ENCODE results near the gene MAP7D3. TPM values are rescaled to one million over a fixed set of nuclear protein-coding genes. Genes with fewer than 3 reads are reported as not detected.

The MAP7D3 gene
- total and polyA plus RNA-seq, 5 donors = 5.9 to 13.8 (median 11.3) TPM

DNA sequence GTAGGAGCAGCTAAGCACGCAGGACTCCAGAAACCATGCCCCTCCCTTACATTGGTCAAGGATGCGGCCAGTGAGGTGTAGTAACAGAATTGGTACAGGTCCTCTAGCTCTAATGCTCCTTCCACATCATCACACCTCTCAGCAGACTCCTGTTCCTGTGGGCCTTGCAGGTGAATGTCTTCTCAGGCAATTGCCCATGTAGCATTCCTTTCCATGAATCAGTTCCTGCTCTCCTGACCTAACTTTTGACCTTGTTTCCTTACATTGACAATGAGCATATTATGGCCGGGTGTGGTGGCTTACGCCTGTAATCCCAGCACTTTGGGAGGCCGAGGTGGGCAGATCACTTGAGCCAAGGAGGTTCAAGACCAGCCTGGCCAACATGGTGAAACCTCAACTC is 31.3 kb downstream of the MAP7D3 start:
- Histone ChIP-seq H3K9me3 (ENCODE audit: control insufficient read depth, low read length) (no peaks in the 10 kb centered on the region), H3K4me1 (ENCODE audit: control insufficient read depth, insufficient read depth, low read length) (no peaks in the 10 kb centered on the region), H3K4me3 (ENCODE audit: low read length) (no peak overlapping the region), H3K27ac (ENCODE audit: low read length) (no peak overlapping the region), H3K27me3 (ENCODE audit: control insufficient read depth, insufficient read depth) (no peaks in the 10 kb centered on the region)
- ATAC-seq = no peak
- 87% methylated on average over 5 of the region's 5 CpGs for WGBS
- no peak for DNase-seq
- intact Hi-C loops (cut with DNase I) = no loop called here

DNA sequence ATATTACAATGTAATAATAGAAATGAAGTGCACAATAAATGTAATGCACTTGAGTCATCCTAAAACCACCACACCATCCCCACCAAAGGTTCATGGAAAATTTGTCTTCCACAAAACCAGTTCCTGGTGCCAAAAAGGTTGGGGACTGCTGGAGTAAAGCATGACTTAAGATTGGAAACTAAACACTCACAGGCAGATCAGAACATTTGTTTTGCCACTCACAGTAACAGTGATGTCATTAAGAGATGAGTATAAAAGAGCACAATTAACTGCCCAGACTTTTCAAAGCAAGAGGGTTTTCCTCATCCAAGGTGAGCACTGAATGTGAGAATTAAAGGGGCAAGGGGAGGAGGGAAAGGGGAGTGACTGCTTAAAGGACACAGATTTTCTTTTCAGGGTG is 35.6 kb downstream of the MAP7D3 start:
- no peak overlapping the region for H3K27ac ChIP-seq (ENCODE audit: low read length)
- no peak for ATAC-seq

DNA sequence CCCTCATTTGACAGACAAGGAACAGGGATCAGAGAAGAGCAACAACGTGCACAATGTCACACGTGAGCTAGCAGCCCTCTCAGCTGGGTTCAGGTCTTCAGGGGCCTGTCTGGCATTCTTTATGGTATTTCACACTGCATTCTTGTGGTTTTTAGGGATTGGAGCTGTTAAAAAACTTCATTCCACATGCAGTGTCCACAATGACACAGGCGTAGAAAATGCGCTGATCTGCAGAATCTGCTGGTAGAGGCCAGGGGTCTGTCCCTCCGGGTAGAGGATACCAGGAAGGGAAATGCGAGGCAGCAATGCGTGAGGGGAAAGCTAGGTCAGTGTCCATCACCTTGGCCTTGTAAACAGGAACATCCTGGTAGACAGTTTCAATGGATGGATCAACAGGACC is 36.6 kb downstream of the MAP7D3 start:
- WGBS = 37% methylated on average over 7 of the region's 7 CpGs
- H3K4me1 ChIP-seq (ENCODE audit: control insufficient read depth, insufficient read depth, low read length) = peaks cover 2% of the 10 kb centered on the region
- H3K27me3 ChIP-seq (ENCODE audit: control insufficient read depth, insufficient read depth) = no peaks in the 10 kb centered on the region
- ATAC-seq = peak in 1 of 2 donors; percentile 28
- H3K9me3 ChIP-seq (ENCODE audit: control insufficient read depth, low read length) = no peaks in the 10 kb centered on the region
- intact Hi-C loops (cut with DNase I) = loop anchor here in 1 of 4 donors (5.0 kb wide), 1 partner anchor 187 kb away; no protein-coding TSS in a partner anchor
- no peak overlapping the region for H3K4me3 ChIP-seq (ENCODE audit: low read length)
- H3K27ac ChIP-seq (ENCODE audit: low read length) = peak overlapping the region; percentile 30
- no peak for DNase-seq

More for the DNA sequence above, 35.6 kb downstream of the MAP7D3 start:
- H3K4me3 ChIP-seq (ENCODE audit: low read length) = no peak overlapping the region
- peaks cover 2% of the 10 kb centered on the region for H3K4me1 ChIP-seq (ENCODE audit: control insufficient read depth, insufficient read depth, low read length)
- no peak for DNase-seq
- intact Hi-C loops (cut with DNase I) = no loop called here
- no peaks in the 10 kb centered on the region for H3K27me3 ChIP-seq (ENCODE audit: control insufficient read depth, insufficient read depth)
- no peaks in the 10 kb centered on the region for H3K9me3 ChIP-seq (ENCODE audit: control insufficient read depth, low read length)

DNA sequence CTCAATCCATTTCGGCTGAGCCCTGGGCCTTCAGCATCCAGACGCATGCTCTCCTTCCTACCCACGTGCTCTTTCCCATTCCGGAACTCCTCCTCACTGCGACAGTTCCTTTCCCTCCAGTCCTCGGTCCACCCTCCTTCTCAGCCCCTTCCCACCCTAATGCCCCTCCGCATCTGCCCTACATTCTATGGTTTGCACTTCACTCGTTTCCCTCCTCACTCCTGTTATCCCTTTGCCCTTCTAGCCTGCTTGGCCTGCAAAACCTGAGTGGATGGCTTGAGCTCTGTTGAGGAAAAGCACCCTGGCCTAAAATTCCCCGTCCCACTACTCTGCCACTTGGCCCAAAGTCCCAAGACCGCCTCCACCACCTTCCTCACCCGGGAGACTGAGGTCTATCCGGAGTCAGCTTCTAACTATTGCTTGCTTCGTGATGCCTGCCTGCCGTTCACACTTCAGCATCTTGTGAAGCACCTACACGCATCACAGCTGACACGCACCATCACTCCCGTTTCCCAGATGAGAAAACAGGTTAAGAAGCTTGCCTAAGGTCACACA is 38.6 kb downstream of the MAP7D3 start:
- no peak overlapping the region for H3K4me3 ChIP-seq (ENCODE audit: low read length)
- peaks cover 2% of the 10 kb centered on the region for H3K4me1 ChIP-seq (ENCODE audit: control insufficient read depth, insufficient read depth, low read length)
- H3K27ac ChIP-seq (ENCODE audit: low read length) = peak overlapping the region; percentile 36
- WGBS = 63% methylated on average over 17 of the region's 17 CpGs
- peak; percentile 19 to 34 for ATAC-seq
- H3K27me3 ChIP-seq (ENCODE audit: control insufficient read depth, insufficient read depth) = no peaks in the 10 kb centered on the region
- no peak for DNase-seq
- H3K9me3 ChIP-seq (ENCODE audit: control insufficient read depth, low read length) = no peaks in the 10 kb centered on the region
- intact Hi-C loops (cut with DNase I) = loop anchor here in 1 of 4 donors (5.0 kb wide), 1 partner anchor 185 kb away; no protein-coding TSS in a partner anchor

DNA sequence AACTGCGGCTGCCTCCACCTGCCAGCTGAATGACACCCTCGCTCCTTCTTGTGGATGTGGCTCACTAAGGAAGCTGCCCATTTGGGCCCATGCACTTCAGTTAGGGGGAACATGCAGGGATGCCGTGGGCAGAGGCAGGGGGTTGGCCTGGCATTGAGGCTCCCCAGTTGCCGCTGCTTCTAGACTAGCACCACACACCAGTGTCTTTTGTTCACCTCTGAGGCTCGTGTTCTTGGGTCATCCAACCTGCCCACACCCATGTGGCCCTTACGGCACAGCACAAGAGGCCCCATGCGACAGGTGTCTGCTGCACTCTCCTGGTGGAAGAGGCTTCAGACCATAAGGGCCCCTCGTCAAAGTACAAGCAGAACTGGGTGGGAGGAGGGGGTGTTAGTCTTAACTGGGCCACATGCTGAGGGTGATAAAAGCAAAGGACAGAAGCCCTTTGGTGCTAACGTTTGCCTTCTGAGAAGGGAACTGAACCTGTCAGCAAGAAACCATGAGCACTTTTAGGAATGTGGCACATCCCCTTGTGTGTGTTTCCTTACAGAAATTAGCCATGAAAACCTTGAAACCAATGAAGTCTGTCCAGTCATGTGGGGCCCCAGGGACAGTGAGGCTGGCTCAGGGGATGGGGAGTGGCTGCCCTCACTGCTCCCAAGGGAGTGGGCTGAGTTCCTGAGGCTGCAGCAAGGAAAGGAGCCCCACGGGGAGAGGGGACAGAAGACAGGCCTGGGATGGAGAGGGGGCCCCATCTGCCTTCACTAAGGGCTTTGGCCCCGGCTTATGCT is 39.2 kb downstream of the MAP7D3 start:
- peak overlapping the region; percentile 36 for H3K27ac ChIP-seq (ENCODE audit: low read length)
- peak; percentile 5 to 18 for ATAC-seq
- intact Hi-C loops (cut with DNase I) = loop anchor here in 1 of 4 donors (5.0 kb wide), 1 partner anchor 185 kb away; no protein-coding TSS in a partner anchor

DNA sequence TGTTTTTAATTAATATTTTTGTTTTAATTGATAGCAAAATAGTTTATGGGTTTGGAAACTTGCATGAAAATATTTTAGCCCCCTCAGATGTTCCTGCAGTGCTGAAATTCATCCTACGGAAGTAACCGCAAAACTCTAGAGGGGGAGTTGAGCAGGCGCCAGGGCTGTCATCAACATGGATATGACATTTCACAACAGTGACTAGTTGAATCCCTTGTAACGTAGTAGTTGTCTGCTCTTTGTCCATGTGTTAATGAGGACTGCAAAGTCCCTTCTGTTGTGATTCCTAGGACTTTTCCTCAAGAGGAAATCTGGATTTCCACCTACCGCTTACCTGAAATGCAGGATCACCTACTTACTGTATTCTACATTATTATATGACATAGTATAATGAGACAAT is 40.4 kb downstream of the MAP7D3 start:
- intact Hi-C loops (cut with DNase I) = loop anchor here in 1 of 4 donors (5.0 kb wide), 1 partner anchor 184 kb away; no protein-coding TSS in a partner anchor
- ATAC-seq (no peak), DNase-seq (peak in 2 of 3 donors; percentile 46 to 73)
- Histone ChIP-seq H3K9me3 (ENCODE audit: control insufficient read depth, low read length) (no peaks in the 10 kb centered on the region), H3K27ac (ENCODE audit: low read length) (no peak overlapping the region), H3K4me3 (ENCODE audit: low read length) (no peak overlapping the region), H3K4me1 (ENCODE audit: control insufficient read depth, insufficient read depth, low read length) (peaks cover 2% of the 10 kb centered on the region), H3K27me3 (ENCODE audit: control insufficient read depth, insufficient read depth) (no peaks in the 10 kb centered on the region)
- WGBS = 43% methylated on average over 5 of the region's 5 CpGs

More for the DNA sequence above, 39.2 kb downstream of the MAP7D3 start:
- 62% methylated on average over 11 of the region's 11 CpGs for WGBS
- peak in 1 of 3 donors; percentile 42 for DNase-seq
- H3K27me3 ChIP-seq (ENCODE audit: control insufficient read depth, insufficient read depth) = no peaks in the 10 kb centered on the region
- peaks cover 2% of the 10 kb centered on the region for H3K4me1 ChIP-seq (ENCODE audit: control insufficient read depth, insufficient read depth, low read length)
- H3K4me3 ChIP-seq (ENCODE audit: low read length) = no peak overlapping the region
- no peaks in the 10 kb centered on the region for H3K9me3 ChIP-seq (ENCODE audit: control insufficient read depth, low read length)

DNA sequence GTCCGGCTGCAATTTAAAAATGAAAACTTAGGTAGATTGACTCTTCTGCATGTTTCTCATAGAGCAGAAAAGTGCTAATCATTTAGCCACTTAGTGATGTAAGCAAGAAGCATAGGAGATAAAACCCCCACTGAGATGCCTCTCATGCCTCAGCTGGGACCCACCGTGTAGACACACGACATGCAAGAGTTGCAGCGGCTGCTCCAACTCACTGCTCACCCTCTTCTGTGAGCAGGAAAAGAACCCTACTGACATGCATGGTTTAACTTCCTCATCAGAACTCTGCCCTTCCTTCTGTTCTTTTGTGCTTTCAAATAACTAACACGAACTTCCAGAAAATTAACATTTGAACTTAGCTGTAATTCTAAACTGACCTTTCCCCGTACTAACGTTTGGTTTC is 41.0 kb downstream of the MAP7D3 start:
- ATAC-seq (no peak), DNase-seq (no peak)
- WGBS = 31% methylated on average over 7 of the region's 7 CpGs
- intact Hi-C loops (cut with DNase I) = loop anchor here in 1 of 4 donors (5.0 kb wide), 1 partner anchor 183 kb away; no protein-coding TSS in a partner anchor
- Histone ChIP-seq H3K27ac (ENCODE audit: low read length) (peak overlapping the region; percentile 45), H3K27me3 (ENCODE audit: control insufficient read depth, insufficient read depth) (no peaks in the 10 kb centered on the region), H3K4me1 (ENCODE audit: control insufficient read depth, insufficient read depth, low read length) (peaks cover 2% of the 10 kb centered on the region), H3K4me3 (ENCODE audit: low read length) (no peak overlapping the region), H3K9me3 (ENCODE audit: control insufficient read depth, low read length) (no peaks in the 10 kb centered on the region)

DNA sequence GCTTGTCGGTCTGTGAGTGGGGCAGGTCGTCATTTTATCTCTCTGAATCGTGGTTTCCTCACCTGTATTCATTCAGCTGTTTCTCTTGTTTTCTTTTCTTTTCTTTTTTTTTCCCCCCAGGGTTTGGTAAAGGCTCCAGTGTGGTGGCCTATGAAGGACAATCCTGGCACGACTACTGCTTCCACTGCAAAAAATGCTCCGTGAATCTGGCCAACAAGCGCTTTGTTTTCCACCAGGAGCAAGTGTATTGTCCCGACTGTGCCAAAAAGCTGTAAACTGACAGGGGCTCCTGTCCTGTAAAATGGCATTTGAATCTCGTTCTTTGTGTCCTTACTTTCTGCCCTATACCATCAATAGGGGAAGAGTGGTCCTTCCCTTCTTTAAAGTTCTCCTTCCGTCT is 41.4 kb downstream of the MAP7D3 start:
- no peaks in the 10 kb centered on the region for H3K27me3 ChIP-seq (ENCODE audit: control insufficient read depth, insufficient read depth)
- no peak for ATAC-seq
- H3K4me1 ChIP-seq (ENCODE audit: control insufficient read depth, insufficient read depth, low read length) = peaks cover 2% of the 10 kb centered on the region
- WGBS = 40% methylated on average over 9 of the region's 9 CpGs
- no peaks in the 10 kb centered on the region for H3K9me3 ChIP-seq (ENCODE audit: control insufficient read depth, low read length)
- H3K27ac ChIP-seq (ENCODE audit: low read length) = peak overlapping the region; percentile 30
- H3K4me3 ChIP-seq (ENCODE audit: low read length) = no peak overlapping the region
- DNase-seq = no peak
- intact Hi-C loops (cut with DNase I) = loop anchor here (5.0 to 10.0 kb wide), 4 partner anchors 37 to 185 kb away; no protein-coding TSS in a partner anchor

DNA sequence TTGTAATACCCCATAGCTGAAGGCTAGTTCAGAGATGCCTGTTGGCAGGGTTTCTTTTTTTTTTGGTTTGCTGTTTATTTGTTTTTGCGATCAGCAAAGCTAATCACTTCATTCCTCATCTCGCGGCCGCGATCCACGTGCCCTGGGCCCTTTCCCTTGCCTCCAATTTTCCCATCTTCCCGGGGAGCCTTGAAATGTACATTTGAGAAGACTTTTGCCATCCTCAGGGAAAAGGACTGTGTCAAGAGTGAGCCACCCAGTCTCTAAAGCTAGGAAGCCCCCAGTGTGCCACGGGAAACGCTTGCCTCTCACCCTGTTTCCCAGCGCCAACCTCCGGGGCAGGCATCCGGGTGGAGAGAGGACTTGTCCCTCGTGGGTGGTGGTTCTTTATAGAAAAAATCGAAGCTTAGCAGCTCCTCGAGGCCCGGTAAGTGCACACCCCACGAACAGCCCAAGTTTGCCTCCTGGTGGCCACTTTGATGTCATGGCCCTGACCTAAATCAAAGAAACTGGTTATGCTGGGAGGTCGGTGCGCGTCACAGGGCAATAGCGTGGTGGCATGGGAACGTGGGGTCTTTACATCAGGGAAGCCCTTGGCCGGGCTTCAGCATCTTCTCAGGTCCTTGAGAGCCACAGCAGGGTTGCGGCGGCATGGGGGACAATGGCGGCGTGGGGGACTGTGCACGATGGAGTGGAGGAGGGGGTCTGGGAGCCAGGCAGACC is 42.0 kb downstream of the MAP7D3 start:
- WGBS = 32% methylated on average over 28 of the region's 28 CpGs
- H3K4me1 ChIP-seq (ENCODE audit: control insufficient read depth, insufficient read depth, low read length) = peaks cover 2% of the 10 kb centered on the region
- intact Hi-C loops (cut with DNase I) = loop anchor here (5.0 to 10.0 kb wide), 3 partner anchors 37 to 184 kb away; no protein-coding TSS in a partner anchor
- H3K9me3 ChIP-seq (ENCODE audit: control insufficient read depth, low read length) = no peaks in the 10 kb centered on the region
- H3K27me3 ChIP-seq (ENCODE audit: control insufficient read depth, insufficient read depth) = no peaks in the 10 kb centered on the region
- DNase-seq (peak; percentile 68 to 84 (median 74)), ATAC-seq (peak; percentile 58 to 60)
- no peak overlapping the region for H3K4me3 ChIP-seq (ENCODE audit: low read length)
- peak overlapping the region; percentile 90 for H3K27ac ChIP-seq (ENCODE audit: low read length)

DNA sequence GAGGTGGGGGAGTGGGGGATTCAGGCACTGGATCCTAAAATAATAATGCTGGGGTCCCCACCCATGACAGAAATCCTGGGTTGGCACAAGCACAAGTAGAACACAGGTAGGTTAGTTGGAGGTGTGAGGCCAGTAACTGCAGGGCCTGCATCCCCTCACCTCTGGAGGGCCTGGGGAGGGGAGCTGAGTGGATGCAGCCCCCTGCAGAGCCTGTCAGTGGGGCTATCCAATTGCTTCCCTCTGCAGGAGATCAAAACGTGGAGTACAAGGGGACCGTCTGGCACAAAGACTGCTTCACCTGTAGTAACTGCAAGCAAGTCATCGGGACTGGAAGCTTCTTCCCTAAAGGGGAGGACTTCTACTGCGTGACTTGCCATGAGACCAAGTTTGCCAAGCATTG is 43.7 kb downstream of the MAP7D3 start:
- Histone ChIP-seq H3K9me3 (ENCODE audit: control insufficient read depth, low read length) (no peaks in the 10 kb centered on the region), H3K27me3 (ENCODE audit: control insufficient read depth, insufficient read depth) (no peaks in the 10 kb centered on the region), H3K27ac (ENCODE audit: low read length) (peak overlapping the region; percentile 78), H3K4me3 (ENCODE audit: low read length) (no peak overlapping the region), H3K4me1 (ENCODE audit: control insufficient read depth, insufficient read depth, low read length) (peaks cover 2% of the 10 kb centered on the region)
- WGBS = 75% methylated on average over 4 of the region's 4 CpGs
- intact Hi-C loops (cut with DNase I) = loop anchor here (5.0 to 10.0 kb wide), 3 partner anchors 35 to 183 kb away; no protein-coding TSS in a partner anchor
- DNase-seq = no peak
- ATAC-seq = no peak
